ENCODE data around the gene ADAM29. TPM values are rescaled to one million over a fixed set of nuclear protein-coding genes. Genes with fewer than 3 reads are reported as not detected.
"Not testable (repeated sequence)": the region's sequence is repeated elsewhere in the genome, so short reads cannot be mapped to it uniquely, and the experiment has no call there.

The ADAM29 gene
- 10 to 100 TPM; 19.9 to 31.4 TPM for total RNA-seq
- polyA plus RNA-seq (ENCODE audit: insufficient read depth, low read depth, low replicate concordance): 100 TPM
- long read RNA-seq, donor 1: 0 reads
- long read RNA-seq, donor 2: 0 reads

DNA sequence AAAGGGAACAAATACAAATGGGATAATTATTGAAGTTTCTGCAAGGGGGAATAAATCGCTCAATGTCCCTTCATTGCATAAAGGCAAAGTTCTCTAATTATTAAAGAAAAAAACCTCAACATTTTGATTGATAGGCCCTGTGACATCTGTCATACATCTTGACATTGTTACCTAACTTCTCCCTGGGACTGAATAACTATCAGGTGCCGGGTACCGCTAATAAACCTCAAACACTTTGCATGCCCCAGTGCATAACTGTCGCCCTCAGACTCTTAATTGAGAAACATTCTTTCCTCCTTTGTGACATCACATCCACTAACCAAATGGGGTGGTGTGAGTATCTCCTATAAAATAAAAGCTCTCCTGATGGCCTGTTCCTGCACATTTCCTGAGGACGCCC, at the start of gene ADAM29:
Gene ADAM29, plus strand, starts transcription at position 301 of the 400 bp plus-strand sequence. CDS start 57,168 bp downstream, outside the sequence.
- Histone ChIP-seq H3K36me3 (ENCODE audit: low read depth, missing control alignments) (no peaks in the 10 kb centered on the region), H3K9me3 (no peaks in the 10 kb centered on the region), H3K4me3 (no peak within 1 kb of the TSS), H3K27ac (no peak within 1 kb of the TSS), H3K27me3 (no peaks in the 10 kb centered on the region), H3K4me1 (no peaks in the 10 kb centered on the region)
- intact Hi-C loops (cut with DNase I; ENCODE audit: low total_unique reads): no loop called here
- 80 to 87% methylated on average over 5 of the region's 5 CpGs for WGBS, 2 donors
- TF ChIP-seq, protein P1, sequence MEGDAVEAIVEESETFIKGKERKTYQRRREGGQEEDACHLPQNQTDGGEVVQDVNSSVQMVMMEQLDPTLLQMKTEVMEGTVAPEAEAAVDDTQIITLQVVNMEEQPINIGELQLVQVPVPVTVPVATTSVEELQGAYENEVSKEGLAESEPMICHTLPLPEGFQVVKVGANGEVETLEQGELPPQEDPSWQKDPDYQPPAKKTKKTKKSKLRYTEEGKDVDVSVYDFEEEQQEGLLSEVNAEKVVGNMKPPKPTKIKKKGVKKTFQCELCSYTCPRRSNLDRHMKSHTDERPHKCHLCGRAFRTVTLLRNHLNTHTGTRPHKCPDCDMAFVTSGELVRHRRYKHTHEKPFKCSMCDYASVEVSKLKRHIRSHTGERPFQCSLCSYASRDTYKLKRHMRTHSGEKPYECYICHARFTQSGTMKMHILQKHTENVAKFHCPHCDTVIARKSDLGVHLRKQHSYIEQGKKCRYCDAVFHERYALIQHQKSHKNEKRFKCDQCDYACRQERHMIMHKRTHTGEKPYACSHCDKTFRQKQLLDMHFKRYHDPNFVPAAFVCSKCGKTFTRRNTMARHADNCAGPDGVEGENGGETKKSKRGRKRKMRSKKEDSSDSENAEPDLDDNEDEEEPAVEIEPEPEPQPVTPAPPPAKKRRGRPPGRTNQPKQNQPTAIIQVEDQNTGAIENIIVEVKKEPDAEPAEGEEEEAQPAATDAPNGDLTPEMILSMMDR (IDR thresholded peaks at IDR 0.05): no peak
- no peak for TF ChIP-seq POLR2A (IDR thresholded peaks at IDR 0.05)
- DNase-seq: no peak

DNA sequence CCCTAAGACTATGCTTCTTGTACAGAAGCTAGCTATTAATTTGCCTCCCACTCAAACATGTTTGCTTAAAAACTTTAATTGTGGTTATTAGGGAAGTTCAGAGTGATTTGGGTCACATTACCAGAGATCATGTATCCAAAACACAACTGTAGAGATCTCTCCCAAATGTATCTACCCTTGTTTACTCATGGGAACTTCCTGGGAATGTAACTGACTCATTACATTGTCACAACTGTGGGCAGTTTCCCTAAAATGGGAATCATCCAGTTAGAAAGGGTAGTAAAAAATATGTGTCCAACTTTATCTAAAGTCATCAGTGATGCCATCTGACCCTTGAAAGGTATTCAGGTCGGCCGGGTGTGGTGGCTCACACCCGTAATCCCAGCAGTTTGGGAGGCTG, 48.8 kb upstream of the ADAM29 start:
- Histone ChIP-seq H3K36me3 (ENCODE audit: low read depth, missing control alignments) (no peaks in the 10 kb centered on the region), H3K27ac (no peak overlapping the region), H3K27me3 (no peaks in the 10 kb centered on the region), H3K9me3 (no peaks in the 10 kb centered on the region), H3K4me1 (no peaks in the 10 kb centered on the region), H3K4me3 (no peak overlapping the region)
- WGBS, 2 donors: 74 to 78% methylated on average over 3 of the region's 3 CpGs
- no peak for DNase-seq
- intact Hi-C loops (cut with DNase I; ENCODE audit: low total_unique reads): no loop called here
- TF ChIP-seq, protein P1 (IDR thresholded peaks at IDR 0.05): no peak
- TF ChIP-seq POLR2A (IDR thresholded peaks at IDR 0.05): no peak

DNA sequence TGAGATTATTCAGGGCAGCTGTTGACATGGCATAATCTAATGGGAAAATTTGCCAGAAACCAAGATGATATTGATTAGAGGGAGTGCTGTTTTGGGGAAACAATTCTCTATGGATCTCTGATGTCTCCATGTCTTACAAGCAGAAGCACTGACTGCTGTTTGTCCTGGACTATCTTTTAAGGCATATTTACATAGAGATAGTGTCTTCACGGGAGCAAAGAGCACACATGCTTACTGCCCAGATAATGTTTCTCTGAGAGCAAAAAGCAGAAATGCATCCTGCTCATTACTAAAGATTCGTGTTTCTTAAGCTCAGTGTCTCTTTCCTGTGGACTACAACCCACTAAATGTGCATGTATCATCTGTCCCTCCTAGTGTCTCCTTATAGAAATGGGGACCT, 47.8 kb upstream of the ADAM29 start:
- intact Hi-C loops (cut with DNase I; ENCODE audit: low total_unique reads): no loop called here
- no peak for TF ChIP-seq POLR2A (IDR thresholded peaks at IDR 0.05)
- TF ChIP-seq, protein P1 (IDR thresholded peaks at IDR 0.05): no peak
- no peaks in the 10 kb centered on the region for H3K9me3 ChIP-seq

DNA sequence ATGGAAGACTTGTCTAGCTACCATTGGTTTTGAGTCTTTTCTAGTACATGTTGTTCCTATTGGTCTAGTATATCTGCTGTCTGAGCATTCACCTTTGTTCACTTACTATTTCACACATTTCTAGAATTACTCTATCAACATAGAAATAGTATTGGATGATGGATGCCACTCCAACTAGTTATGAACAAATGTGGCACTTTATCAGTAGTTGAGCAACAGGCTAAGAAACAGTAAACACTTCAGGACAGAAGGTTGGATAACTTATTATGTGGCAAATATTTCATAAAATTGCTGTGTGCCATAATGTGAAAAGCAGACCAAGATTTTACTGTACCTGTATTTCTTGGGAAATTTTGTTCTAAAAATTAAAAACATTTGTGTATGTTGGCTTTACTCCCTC, 46.8 kb upstream of the ADAM29 start:
- TF ChIP-seq, protein P1 (IDR thresholded peaks at IDR 0.05): no peak
- no peak for TF ChIP-seq POLR2A (IDR thresholded peaks at IDR 0.05)
- intact Hi-C loops (cut with DNase I; ENCODE audit: low total_unique reads): no loop called here

More for the DNA sequence above, 47.8 kb upstream of the ADAM29 start:
- Histone ChIP-seq H3K27ac (no peak overlapping the region), H3K27me3 (no peaks in the 10 kb centered on the region), H3K36me3 (ENCODE audit: low read depth, missing control alignments) (no peaks in the 10 kb centered on the region), H3K4me1 (no peaks in the 10 kb centered on the region), H3K4me3 (no peak overlapping the region)
- 22 to 48% methylated on average over 2 of the region's 2 CpGs for WGBS, 2 donors
- DNase-seq: no peak

DNA sequence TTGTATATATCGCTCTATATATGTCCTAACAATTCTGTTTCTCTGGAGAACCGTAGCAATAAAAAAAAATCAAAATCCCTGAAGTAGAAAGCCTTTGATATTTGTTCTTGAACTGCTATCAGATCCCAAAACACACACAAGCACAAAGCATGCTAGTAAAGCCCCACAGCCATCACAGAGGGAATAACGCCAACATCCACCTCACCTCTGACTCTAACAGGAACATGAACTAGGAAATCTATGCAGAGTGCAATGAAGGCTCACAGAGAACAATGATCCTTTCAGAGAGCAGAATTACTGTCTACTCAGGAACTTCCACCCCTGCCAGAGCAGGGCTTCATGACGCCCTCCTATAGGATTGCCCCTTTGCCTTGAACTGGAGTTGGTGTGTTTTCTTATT, 45.0 kb upstream of the ADAM29 start:
- H3K27me3 ChIP-seq; H3K36me3 ChIP-seq (ENCODE audit: low read depth, missing control alignments); H3K4me3 ChIP-seq; intact Hi-C loops (cut with DNase I; ENCODE audit: low total_unique reads); H3K4me1 ChIP-seq; H3K27ac ChIP-seq; H3K9me3 ChIP-seq: not testable (repeated sequence)
- WGBS, 2 donors: 55 to 66% methylated on average over 4 of the region's 4 CpGs
- DNase-seq: peak; percentile 48

More for the DNA sequence above, 46.8 kb upstream of the ADAM29 start:
- Histone ChIP-seq H3K36me3 (ENCODE audit: low read depth, missing control alignments) (no peaks in the 10 kb centered on the region), H3K4me1 (no peaks in the 10 kb centered on the region), H3K27me3 (no peaks in the 10 kb centered on the region), H3K9me3 (no peaks in the 10 kb centered on the region), H3K4me3 (no peak overlapping the region), H3K27ac (no peak overlapping the region)
- no peak for DNase-seq

Measured in testis (tissue), 5 donors.